ENCODE results near the gene UBE2O.
A peak's percentile ranks its signal among the peaks of the same experiment; 100 is the strongest.

UBE2O gene

DNA sequence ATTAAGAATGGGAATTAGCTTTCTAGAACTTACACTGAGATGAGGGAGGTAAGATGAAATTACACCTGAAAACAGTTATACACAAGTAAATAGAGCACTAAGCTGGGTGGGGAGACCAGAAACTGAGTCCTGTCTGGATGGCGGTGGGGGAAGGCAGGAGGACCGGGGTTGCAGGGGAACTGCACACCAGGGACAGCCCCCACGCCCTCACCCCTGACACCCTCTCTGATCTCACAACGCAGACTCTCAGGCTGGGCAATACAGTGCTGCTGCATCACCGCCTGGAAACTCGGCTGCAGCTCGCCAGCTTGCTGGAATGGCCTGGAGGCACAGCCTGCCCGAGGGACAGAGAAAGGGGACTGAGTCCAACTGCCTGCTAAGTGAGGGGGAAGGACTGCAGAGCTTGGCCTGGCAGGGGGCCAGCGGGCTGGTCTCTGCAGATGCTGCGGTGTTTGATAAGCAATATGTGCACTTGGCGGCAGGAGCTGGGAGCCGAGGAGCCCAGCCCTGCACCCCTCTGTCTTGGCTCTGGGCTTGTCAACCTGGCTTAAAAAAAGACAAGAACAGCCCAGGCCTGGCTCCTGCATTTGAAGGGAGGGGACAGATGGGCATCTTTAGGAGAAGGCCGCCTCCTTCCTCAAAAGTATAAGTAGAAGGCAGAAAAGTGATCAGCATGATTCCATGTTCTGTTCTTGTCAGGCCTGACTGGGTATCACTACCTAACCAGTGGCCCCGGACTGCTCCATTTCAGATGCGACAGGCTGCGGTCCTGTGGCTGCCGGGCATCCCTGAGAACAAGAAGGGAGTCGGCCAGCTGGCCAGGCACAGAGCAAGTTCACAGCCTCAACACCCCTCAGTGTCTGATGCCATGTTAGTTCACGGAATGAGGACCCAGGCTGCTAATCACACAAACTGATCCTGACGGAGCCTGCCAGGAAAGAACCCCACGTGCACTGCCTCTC, 38.3 kb downstream of the UBE2O start (continued):
- peak; percentile 71 for TF ChIP-seq ZBTB17 (tag by site-specific recombination; IDR thresholded peaks at IDR 0.05)
- no peak for TF ChIP-seq ZNF426 (tag by site-specific recombination; IDR thresholded peaks at IDR 0.05)
- no peak for TF ChIP-seq ZNF354C (tag by site-specific recombination; IDR thresholded peaks at IDR 0.05; ENCODE audit: borderline replicate concordance, low read depth)
- TF ChIP-seq ZNF274 (IDR thresholded peaks at IDR 0.05; ENCODE audit: low read length) = no peak
- TF ChIP-seq ZNF274 (tag by site-specific recombination; IDR thresholded peaks at IDR 0.05; ENCODE audit: borderline replicate concordance) = no peak
- TF ChIP-seq, protein P1, sequence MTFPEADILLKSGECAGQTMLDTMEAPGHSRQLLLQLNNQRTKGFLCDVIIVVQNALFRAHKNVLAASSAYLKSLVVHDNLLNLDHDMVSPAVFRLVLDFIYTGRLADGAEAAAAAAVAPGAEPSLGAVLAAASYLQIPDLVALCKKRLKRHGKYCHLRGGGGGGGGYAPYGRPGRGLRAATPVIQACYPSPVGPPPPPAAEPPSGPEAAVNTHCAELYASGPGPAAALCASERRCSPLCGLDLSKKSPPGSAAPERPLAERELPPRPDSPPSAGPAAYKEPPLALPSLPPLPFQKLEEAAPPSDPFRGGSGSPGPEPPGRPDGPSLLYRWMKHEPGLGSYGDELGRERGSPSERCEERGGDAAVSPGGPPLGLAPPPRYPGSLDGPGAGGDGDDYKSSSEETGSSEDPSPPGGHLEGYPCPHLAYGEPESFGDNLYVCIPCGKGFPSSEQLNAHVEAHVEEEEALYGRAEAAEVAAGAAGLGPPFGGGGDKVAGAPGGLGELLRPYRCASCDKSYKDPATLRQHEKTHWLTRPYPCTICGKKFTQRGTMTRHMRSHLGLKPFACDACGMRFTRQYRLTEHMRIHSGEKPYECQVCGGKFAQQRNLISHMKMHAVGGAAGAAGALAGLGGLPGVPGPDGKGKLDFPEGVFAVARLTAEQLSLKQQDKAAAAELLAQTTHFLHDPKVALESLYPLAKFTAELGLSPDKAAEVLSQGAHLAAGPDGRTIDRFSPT (tag by site-specific recombination; IDR thresholded peaks at IDR 0.05) = no peak
- TF ChIP-seq, protein P2, sequence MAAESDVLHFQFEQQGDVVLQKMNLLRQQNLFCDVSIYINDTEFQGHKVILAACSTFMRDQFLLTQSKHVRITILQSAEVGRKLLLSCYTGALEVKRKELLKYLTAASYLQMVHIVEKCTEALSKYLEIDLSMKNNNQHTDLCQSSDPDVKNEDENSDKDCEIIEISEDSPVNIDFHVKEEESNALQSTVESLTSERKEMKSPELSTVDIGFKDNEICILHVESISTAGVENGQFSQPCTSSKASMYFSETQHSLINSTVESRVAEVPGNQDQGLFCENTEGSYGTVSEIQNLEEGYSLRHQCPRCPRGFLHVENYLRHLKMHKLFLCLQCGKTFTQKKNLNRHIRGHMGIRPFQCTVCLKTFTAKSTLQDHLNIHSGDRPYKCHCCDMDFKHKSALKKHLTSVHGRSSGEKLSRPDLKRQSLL (tag by site-specific recombination; IDR thresholded peaks at IDR 0.05) = no peak
- no peak for TF ChIP-seq ZXDB (tag by site-specific recombination; IDR thresholded peaks at IDR 0.05)
- TF ChIP-seq ZNF341 (tag by site-specific recombination; IDR thresholded peaks at IDR 0.05; ENCODE audit: low read depth) = peak; percentile 90

DNA sequence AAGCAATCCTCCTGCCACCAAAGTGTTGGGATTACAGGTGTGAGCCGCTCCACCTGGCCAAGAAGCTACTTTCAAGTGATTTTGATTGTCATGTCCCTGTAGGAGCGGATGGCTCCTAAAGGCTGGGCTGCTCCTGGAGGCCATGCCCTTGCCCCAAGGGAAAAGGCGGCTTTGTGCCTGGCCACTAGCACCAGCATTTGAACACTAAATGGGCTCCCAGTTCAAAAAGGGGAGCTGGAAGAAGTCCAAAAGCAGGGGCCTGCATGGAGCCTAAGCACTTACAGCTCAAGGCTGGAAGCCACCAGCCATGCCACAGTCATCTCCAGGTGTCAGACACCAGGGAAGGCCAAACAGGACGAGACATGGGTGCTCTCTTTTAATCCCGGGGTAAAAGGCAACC, 41.7 kb downstream of the UBE2O start:
- ChIA-PET CTCF (interaction anchor here (0.6 to 8.5 kb wide), 9 partner anchors 15 to 1663 kb away, joined by 3 to 90 read pairs (median 3); no protein-coding TSS in a partner anchor), POLR2A (no interaction called here)
- no peak for TF ChIP-seq ZNF521 (tag by site-specific recombination; IDR thresholded peaks at IDR 0.05)
- no peak for TF ChIP-seq ZNF473 (tag by site-specific recombination; IDR thresholded peaks at IDR 0.05)
- no peak for TF ChIP-seq ZNF529 (tag by site-specific recombination; IDR thresholded peaks at IDR 0.05; ENCODE audit: insufficient replicate concordance)
- no peak for TF ChIP-seq ZNF16 (tag by site-specific recombination; IDR thresholded peaks at IDR 0.05; ENCODE audit: low read depth)
- TF ChIP-seq, protein P3, sequence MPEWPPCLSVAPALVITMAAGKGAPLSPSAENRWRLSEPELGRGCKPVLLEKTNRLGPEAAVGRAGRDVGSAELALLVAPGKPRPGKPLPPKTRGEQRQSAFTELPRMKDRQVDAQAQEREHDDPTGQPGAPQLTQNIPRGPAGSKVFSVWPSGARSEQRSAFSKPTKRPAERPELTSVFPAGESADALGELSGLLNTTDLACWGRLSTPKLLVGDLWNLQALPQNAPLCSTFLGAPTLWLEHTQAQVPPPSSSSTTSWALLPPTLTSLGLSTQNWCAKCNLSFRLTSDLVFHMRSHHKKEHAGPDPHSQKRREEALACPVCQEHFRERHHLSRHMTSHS (tag by site-specific recombination; IDR thresholded peaks at IDR 0.05) = no peak
- no peak for TF ChIP-seq ZBTB20 (tag by site-specific recombination; IDR thresholded peaks at IDR 0.05)
- no peak for TF ChIP-seq GLIS1 (tag by site-specific recombination; IDR thresholded peaks at IDR 0.05)
- no peak for TF ChIP-seq ZNF555 (tag by site-specific recombination; conservative IDR thresholded peaks at IDR 0.05)
- TF ChIP-seq, protein P4, sequence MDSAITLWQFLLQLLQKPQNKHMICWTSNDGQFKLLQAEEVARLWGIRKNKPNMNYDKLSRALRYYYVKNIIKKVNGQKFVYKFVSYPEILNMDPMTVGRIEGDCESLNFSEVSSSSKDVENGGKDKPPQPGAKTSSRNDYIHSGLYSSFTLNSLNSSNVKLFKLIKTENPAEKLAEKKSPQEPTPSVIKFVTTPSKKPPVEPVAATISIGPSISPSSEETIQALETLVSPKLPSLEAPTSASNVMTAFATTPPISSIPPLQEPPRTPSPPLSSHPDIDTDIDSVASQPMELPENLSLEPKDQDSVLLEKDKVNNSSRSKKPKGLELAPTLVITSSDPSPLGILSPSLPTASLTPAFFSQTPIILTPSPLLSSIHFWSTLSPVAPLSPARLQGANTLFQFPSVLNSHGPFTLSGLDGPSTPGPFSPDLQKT (IDR thresholded peaks at IDR 0.05; ENCODE audit: borderline replicate concordance, low read depth, low read length) = no peak
- TF ChIP-seq ZSCAN16 (tag by site-specific recombination; IDR thresholded peaks at IDR 0.05) = no peak
- TF ChIP-seq ZNF596 (tag by site-specific recombination; IDR thresholded peaks at IDR 0.05) = no peak
- TF ChIP-seq ZBTB8A (tag by site-specific recombination; IDR thresholded peaks at IDR 0.05) = no peak
- TF ChIP-seq OSR2 (tag by site-specific recombination; IDR thresholded peaks at IDR 0.05) = no peak
- TF ChIP-seq, protein P5, sequence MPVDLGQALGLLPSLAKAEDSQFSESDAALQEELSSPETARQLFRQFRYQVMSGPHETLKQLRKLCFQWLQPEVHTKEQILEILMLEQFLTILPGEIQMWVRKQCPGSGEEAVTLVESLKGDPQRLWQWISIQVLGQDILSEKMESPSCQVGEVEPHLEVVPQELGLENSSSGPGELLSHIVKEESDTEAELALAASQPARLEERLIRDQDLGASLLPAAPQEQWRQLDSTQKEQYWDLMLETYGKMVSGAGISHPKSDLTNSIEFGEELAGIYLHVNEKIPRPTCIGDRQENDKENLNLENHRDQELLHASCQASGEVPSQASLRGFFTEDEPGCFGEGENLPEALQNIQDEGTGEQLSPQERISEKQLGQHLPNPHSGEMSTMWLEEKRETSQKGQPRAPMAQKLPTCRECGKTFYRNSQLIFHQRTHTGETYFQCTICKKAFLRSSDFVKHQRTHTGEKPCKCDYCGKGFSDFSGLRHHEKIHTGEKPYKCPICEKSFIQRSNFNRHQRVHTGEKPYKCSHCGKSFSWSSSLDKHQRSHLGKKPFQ (tag by site-specific recombination; IDR thresholded peaks at IDR 0.05) = no peak
- TF ChIP-seq ZNF404 (tag by site-specific recombination; IDR thresholded peaks at IDR 0.05) = no peak
- Histone ChIP-seq H3K36me3 (ENCODE audit: control insufficient read depth in 2 of 2, insufficient read depth in 1 of 2, low read length in 2 of 2) (peaks cover 3 to 35% of the 10 kb centered on the region in 2 experiments), H3K4me3 (ENCODE audit: low read depth, low read length) (no peak overlapping the region), H3K9me3 (ENCODE audit: control insufficient read depth, insufficient read depth, low read depth, low read length) (no peaks in the 10 kb centered on the region), H3K4me1 (ENCODE audit: control insufficient read depth, insufficient read depth, low read length) (peaks cover 18% of the 10 kb centered on the region), H3K27ac (ENCODE audit: extremely low read depth, low read depth, low read length) (no peak overlapping the region)
